HG03159 (cell line): ENCODE results near the gene LEFTY1.

Source experiments
- ATAC-seq: cut with Tn5 transposase; IDR thresholded peaks from one replicate; pipeline ENCODE4 v1.9.1; 2021; ENCODE audit warnings: mild to moderate bottlenecking, moderate library complexity; ENCODE audit not compliant: unreplicated experiment

Gene LEFTY1

GRCh38 chr1:225917101-225917500 is 28.2 kb upstream of the LEFTY1 start:
- ATAC-seq = no peak

- ATAC-seq = no peak
These were observed 26.6 kb upstream of the LEFTY1 start for GRCh38 chr1:225915538-225915991.

- ATAC-seq = no peak
These were observed 26.0 kb upstream of the LEFTY1 start for GRCh38 chr1:225914947-225915346.

- no peak for ATAC-seq
These were observed 25.4 kb upstream of the LEFTY1 start for GRCh38 chr1:225914391-225914790.

- ATAC-seq = no peak
These were observed 22.5 kb upstream of the LEFTY1 start for GRCh38 chr1:225911191-225912130.

GRCh38 chr1:225909477-225909876 is 20.5 kb upstream of the LEFTY1 start:
- ATAC-seq = no peak

- no peak for ATAC-seq
These were observed 19.8 kb upstream of the LEFTY1 start for GRCh38 chr1:225908773-225909172.

- no peak for ATAC-seq
These were observed 19.2 kb upstream of the LEFTY1 start for GRCh38 chr1:225908013-225908640.

- no peak for ATAC-seq
These were observed 18.4 kb upstream of the LEFTY1 start for GRCh38 chr1:225907341-225907740.

GRCh38 chr1:225906467-225906866 is 17.5 kb upstream of the LEFTY1 start:
- ATAC-seq = no peak

- no peak for ATAC-seq
These were observed 14.7 kb upstream of the LEFTY1 start for GRCh38 chr1:225903623-225904022.

- no peak for ATAC-seq
These were observed 10.3 kb upstream of the LEFTY1 start for GRCh38 chr1:225899044-225899925.

GRCh38 chr1:225897595-225898514 is 8.9 kb upstream of the LEFTY1 start:
- no peak for ATAC-seq

- peak; percentile 100 for ATAC-seq
These were observed 8.1 kb upstream of the LEFTY1 start for GRCh38 chr1:225896937-225897549.

- ATAC-seq = no peak
These were observed 7.5 kb upstream of the LEFTY1 start for GRCh38 chr1:225896494-225896893.

GRCh38 chr1:225892307-225892706 is 3.4 kb upstream of the LEFTY1 start:
- ATAC-seq = no peak

GRCh38 chr1:225891229-225891972 is 2.5 kb upstream of the LEFTY1 start:
- ATAC-seq = no peak

- no peak for ATAC-seq
These were observed 1.6 kb upstream of the LEFTY1 start for GRCh38 chr1:225890346-225891228.
